Measurements from ENCODE around the gene GGTLC3.
"Not testable (repeated sequence)": the region's sequence is repeated elsewhere in the genome, so short reads cannot be mapped to it uniquely, and the experiment has no call there.

GRCh38 chr22:18539994-18540393, 22.0 kb upstream of the GGTLC3 start:
- not testable (repeated sequence) for TF ChIP-seq POLR2A, EP300 (IDR thresholded peaks at IDR 0.05)

Measured in stomach (tissue), 4 donors.